Measurements from ENCODE around the gene TRIP11.

TRIP11 gene

DNA sequence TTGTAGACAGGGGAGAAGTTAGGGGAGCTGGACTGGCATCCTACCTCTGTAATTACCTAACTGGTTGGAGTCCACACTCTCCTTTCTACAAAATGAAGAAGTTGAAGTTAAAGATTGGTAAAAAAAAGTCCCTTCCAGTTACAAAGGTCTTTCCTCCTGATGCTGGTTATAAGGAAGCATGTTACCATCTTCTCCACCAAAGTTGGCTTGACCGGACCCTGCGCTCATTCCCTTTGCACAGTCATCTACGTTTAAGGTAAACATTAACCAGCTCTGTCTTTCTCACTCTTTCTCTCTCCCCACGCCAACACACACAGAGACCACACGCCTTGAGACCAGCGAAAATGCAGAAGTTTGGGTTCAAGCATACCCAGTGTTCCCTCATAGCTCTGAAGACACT, 104.3 kb downstream of the TRIP11 start:
- TF ChIP-seq, protein P1, sequence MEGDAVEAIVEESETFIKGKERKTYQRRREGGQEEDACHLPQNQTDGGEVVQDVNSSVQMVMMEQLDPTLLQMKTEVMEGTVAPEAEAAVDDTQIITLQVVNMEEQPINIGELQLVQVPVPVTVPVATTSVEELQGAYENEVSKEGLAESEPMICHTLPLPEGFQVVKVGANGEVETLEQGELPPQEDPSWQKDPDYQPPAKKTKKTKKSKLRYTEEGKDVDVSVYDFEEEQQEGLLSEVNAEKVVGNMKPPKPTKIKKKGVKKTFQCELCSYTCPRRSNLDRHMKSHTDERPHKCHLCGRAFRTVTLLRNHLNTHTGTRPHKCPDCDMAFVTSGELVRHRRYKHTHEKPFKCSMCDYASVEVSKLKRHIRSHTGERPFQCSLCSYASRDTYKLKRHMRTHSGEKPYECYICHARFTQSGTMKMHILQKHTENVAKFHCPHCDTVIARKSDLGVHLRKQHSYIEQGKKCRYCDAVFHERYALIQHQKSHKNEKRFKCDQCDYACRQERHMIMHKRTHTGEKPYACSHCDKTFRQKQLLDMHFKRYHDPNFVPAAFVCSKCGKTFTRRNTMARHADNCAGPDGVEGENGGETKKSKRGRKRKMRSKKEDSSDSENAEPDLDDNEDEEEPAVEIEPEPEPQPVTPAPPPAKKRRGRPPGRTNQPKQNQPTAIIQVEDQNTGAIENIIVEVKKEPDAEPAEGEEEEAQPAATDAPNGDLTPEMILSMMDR (IDR thresholded peaks at IDR 0.05; ENCODE audit: borderline replicate concordance, control extremely low read depth, extremely low read depth, insufficient read depth, missing control alignments), result no peak
- in situ Hi-C loops (cut with MboI; ENCODE audit: low sequenced_read_pairs, unreplicated experiment), result no loop called here
- DNase-seq (ENCODE audit: low spot score), result no peak

DNA sequence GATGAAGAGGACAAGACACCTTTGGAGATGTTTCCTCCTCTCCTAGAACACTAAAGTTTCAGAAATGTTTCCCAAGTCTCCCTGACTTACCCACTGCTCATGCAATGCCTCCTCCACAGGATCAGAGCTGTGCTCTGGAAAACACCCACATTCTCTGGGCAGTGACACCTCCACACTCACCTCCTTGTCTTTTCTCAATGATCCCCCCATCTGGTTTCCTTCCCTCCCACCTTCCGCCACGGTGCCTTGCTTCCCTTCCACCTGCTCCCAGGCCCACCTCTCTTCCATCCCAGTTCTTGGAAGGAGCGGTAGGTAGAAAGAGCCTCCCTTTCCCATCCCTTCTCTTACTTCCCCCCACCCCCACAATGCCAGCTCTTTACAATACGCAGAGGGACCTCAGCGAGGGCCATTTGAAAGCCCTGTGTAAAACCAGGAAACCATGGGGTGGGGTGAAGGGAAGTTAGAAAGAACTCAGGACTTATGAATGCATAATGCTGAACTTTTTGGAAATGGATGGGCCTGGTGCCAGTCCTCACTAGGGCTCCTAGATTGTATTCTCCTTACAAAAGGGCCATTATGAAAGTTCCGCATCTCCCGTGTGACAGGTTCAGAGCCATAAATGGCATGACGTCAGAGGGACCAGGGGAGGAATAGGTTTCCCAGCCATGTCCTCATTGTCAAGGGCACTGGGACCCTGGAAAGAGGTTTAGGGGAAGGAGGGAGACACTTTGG, 105.1 kb downstream of the TRIP11 start:
- TF ChIP-seq, protein P1 (IDR thresholded peaks at IDR 0.05; ENCODE audit: borderline replicate concordance, control extremely low read depth, extremely low read depth, insufficient read depth, missing control alignments), result no peak
- in situ Hi-C loops (cut with MboI; ENCODE audit: low sequenced_read_pairs, unreplicated experiment), result no loop called here
- DNase-seq (ENCODE audit: low spot score), result no peak

DNA sequence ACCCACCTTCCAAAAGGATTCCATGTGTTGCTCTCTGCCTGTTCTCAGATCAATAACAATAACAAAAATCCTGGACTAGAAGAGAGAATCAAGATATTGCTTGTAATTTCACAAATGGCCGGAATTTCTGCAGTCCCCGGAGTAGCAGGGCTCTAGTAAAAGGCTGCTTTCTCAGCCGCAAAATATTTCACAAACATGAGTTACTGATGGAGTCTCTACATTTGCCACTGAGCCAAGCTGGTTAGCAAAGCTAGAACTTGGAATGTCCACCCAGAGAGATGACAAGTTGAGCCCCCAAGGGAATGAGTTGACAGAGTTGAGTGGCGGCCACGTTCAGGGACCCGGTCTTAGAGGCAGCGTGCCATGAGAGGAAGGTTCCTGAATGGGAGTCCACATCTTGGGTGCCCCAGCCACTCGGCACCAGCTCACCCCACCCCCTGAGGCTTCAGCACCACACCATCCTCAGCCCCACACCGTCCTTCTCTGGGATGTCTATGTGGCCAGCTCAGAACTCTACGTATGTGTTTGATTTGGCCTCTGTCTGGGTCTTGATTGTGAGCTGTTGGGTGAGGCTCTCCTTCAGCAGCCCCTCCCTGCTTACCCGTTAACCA, 108.3 kb downstream of the TRIP11 start:
- in situ Hi-C loops (cut with MboI; ENCODE audit: low sequenced_read_pairs, unreplicated experiment), result no loop called here
- TF ChIP-seq, protein P1 (IDR thresholded peaks at IDR 0.05; ENCODE audit: borderline replicate concordance, control extremely low read depth, extremely low read depth, insufficient read depth, missing control alignments), result no peak
- no peak for DNase-seq (ENCODE audit: low spot score)

DNA sequence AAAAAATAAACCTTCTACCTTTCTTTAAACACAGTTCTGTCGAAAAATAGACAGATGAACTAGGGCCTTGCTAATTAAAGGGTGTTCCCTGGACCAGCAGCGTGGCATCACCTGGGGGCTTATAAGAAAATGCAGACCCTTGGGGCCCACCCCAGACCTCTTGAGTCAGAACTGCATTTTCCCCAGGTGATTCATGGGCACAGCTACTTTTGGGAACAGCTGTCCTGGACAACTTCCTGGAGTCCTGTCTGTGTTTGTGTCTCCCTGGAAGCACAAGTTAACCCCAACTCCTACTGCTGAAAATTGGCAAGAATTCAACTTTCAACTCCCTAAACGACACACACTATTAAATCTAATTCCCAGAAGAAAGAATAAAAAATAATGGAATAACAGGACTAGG, 110.2 kb downstream of the TRIP11 start:
- DNase-seq (ENCODE audit: low spot score), result no peak
- TF ChIP-seq, protein P1 (IDR thresholded peaks at IDR 0.05; ENCODE audit: borderline replicate concordance, control extremely low read depth, extremely low read depth, insufficient read depth, missing control alignments), result no peak
- in situ Hi-C loops (cut with MboI; ENCODE audit: low sequenced_read_pairs, unreplicated experiment), result no loop called here

DNA sequence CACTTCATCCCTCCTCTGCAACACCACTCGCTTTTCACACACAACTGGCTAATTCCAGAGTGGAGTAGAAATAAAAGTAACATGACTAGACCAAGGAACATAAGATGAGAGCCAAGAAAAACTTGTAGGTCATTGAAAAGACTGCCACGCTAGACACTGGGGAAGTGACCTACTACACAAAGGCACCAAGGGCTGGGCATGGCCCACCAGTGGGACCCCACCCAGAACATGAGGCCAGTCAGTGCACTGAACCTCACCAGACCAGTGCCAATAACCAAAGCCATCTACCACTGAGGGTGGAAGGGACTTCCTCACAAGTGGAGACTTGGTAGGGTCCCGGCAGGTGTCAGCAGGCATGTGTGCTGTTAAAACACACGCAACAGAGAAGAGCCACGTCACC, 112.1 kb downstream of the TRIP11 start:
- no peak for DNase-seq (ENCODE audit: low spot score)
- in situ Hi-C loops (cut with MboI; ENCODE audit: low sequenced_read_pairs, unreplicated experiment), result no loop called here
- TF ChIP-seq, protein P1 (IDR thresholded peaks at IDR 0.05; ENCODE audit: borderline replicate concordance, control extremely low read depth, extremely low read depth, insufficient read depth, missing control alignments), result no peak

DNA sequence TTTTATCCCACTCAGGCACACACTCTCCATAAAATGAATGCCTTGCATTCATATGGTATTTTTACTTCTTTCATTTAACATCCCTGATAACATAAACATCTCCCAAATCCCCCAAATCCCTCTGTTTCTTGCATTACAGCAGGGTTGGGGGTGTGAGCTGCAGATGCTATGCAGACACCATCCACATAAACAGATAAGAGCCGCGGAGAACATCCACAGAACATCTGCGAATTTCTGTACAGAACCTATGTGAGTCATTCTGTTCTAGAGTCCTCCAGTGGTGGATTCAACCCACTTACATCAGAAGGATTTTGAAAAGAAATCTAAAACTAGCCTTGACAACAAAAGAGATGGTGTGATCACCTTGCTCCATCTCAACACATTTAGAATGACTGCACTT, 112.7 kb downstream of the TRIP11 start:
- in situ Hi-C loops (cut with MboI; ENCODE audit: low sequenced_read_pairs, unreplicated experiment), result no loop called here
- TF ChIP-seq, protein P1 (IDR thresholded peaks at IDR 0.05; ENCODE audit: borderline replicate concordance, control extremely low read depth, extremely low read depth, insufficient read depth, missing control alignments), result no peak
- DNase-seq (ENCODE audit: low spot score), result no peak

Measured in GM13976 (cell line).